Cardiac fibroblast (primary cell): Measurements from ENCODE around the gene TNFRSF17.
"Not testable (repeated sequence)": the region's sequence is repeated elsewhere in the genome, so short reads cannot be mapped to it uniquely, and the experiment has no call there.

Experiments
- DNase-seq, 2 donors: peaks; one replicate each; pipeline versions ENCODE4 v3.0.0 to v3.0.0-alpha.2; 2010; ENCODE audit warnings: low read depth in 2 of 2
- H3K4me3 ChIP-seq, 2 donors: replicated peaks in 1 of 2; 1 replicate in 1 of 2; 2 replicates in 1 of 2; pipeline ENCODE4 v1.5.1; 2011; ENCODE audit warnings: low read depth in 2 of 2, low read length in 2 of 2, mild to moderate bottlenecking in 2 of 2, moderate library complexity in 1 of 2
- TF ChIP-seq, protein P1 (sequence below): IDR thresholded peaks from one replicate; pipeline ENCODE4 v1.5.1; 2011; ENCODE audit warnings: low read depth, mild to moderate bottlenecking, low read length, inconsistent platforms

Gene TNFRSF17

DNA sequence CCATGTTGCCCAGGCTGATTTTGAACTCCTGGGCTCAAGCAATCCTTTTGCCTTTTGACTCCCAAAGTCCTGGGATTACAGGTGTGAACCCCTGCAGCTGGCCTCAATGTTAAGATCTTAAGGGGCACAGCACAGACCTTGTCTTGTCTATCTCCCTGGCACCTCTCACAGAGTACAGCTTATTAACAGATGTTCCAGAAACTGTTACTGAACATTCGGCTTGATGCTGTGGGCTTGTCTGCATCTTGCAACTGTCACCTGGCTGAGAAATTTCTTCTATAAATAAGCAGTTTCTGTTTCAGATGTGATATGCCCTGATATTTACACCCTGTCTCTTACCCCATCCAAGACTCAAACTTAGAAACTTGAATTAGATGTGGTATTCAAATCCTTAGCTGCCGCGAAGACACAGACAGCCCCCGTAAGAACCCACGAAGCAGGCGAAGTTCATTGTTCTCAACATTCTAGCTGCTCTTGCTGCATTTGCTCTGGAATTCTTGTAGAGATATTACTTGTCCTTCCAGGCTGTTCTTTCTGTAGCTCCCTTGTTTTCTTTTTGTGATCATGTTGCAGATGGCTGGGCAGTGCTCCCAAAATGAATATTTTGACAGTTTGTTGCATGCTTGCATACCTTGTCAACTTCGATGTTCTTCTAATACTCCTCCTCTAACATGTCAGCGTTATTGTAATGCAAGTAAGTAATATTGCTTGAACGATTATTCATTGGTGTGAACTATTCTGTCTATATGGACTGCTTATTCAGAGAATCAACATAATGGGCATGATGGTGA is at the start of gene TNFRSF17:
TSS of gene TNFRSF17 (plus strand) at position 450 of the 791 bp plus-strand sequence. CDS start at position 565, 115 bp downstream.
- H3K4me3 ChIP-seq, result no peak within 1 kb of the TSS
- TF ChIP-seq, protein P1, sequence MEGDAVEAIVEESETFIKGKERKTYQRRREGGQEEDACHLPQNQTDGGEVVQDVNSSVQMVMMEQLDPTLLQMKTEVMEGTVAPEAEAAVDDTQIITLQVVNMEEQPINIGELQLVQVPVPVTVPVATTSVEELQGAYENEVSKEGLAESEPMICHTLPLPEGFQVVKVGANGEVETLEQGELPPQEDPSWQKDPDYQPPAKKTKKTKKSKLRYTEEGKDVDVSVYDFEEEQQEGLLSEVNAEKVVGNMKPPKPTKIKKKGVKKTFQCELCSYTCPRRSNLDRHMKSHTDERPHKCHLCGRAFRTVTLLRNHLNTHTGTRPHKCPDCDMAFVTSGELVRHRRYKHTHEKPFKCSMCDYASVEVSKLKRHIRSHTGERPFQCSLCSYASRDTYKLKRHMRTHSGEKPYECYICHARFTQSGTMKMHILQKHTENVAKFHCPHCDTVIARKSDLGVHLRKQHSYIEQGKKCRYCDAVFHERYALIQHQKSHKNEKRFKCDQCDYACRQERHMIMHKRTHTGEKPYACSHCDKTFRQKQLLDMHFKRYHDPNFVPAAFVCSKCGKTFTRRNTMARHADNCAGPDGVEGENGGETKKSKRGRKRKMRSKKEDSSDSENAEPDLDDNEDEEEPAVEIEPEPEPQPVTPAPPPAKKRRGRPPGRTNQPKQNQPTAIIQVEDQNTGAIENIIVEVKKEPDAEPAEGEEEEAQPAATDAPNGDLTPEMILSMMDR, result no peak
- no peak for DNase-seq

DNA sequence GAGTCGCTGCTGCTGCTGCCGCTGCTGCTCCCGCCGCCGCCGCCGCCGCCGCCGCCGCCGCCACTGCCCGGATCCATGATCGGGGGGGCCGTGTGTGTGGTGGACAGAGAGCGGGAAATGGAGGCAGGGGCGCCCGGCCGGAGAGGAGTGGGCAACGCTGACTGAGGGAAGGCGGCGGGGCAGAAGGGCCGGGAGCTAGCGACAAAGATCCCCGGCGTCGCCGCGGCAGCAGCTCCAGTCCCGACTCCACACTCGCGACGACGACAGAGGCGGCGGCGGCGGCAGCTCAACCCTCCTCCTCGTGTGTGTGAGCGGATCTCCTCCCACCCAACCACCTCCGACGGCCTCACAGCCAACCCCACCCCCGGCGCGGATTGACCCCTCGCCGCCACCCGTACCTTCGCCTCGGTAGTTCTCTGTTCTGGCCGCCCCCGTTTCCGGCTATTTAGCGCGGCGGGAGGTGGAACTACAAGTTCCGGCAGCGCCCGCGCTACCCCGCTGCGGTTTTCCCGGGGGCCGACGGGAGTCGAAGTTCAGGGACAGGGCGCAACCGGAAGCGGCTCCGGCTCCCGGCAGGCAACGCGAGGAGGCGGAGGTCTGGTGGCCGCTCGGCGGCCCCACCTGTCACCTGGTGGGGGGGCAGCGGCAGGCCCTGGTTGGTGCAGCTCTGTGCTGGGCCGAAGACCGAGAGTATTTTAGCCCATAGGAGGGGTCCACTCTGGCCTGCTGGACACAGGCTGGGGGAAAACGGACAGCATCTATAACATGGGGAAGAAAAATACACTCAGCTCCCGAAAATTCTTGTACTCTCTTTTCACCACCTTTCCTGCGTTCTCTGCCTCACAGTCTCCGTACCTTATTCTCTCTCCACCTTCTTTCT is 49.1 kb upstream of the TNFRSF17 start, which contains the start of gene GSPT1:
TSS of gene GSPT1 (minus strand) at position 313 of the 880 bp plus-strand sequence. CDS start at position 77, 236 bp downstream.
- peak; percentile 98 to 99 for DNase-seq
- peak within 1 kb of the TSS; percentile 72 to 90 for H3K4me3 ChIP-seq
- TF ChIP-seq, protein P1, result no peak

DNA sequence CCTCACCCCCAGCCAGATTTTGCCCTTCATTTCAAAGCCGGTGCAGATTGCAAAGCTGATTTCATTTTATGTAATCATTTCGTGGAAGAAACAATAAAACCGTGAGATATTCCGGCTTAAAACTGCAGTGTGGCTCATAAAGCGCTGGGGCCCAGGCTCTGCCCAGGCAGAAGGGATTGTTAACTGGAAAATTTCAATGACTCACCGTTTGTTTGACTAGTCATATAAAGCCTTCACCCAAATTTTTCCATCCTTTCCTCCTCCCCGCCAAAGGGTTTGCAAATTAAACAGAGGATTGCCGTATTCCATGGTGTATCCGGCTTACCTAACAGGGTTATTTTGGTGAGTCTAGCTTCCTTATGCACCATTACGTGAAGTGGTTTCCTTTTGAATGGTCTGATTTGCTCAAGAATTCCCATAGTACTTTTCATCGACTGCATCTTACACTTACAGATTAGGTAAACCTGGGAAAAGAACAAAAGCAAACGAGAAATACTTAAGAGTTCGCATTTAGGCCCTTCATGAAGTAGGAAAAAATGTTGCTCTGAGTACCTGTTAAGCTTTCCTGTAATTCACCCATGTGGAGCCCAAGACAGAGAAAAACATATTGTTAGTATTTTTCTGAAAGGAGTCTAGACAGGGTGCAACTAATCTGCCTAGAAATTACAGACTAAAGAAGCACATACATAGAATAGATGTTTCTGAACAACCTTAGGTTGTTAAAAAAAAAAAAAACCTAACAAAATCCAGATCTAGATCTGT is 48.3 kb upstream of the TNFRSF17 start:
- peak overlapping the region; percentile 60 to 90 for H3K4me3 ChIP-seq
- DNase-seq, result peak in 1 of 2 donors; percentile 50
- TF ChIP-seq, protein P1, result no peak

DNA sequence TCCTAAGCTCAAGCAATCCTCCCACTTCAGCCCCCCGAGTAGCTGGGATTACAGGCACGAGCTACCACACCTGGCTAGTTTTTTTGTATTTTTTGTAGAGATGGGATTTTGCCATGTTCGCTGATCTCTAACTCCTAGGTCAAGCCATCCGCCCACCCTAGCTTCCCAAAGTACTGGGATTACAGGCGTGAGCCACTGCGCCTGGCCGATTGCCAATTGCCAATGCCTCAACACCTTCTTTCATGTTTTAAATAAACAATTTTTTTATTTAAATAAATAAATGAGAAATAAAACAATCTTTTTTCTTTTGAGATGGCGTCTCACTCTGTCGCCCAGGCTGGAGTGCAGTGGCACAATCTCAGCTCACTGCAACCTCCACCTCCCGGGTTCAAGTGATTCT is 41.0 kb upstream of the TNFRSF17 start:
- DNase-seq, H3K4me3 ChIP-seq: not testable (repeated sequence)

DNA sequence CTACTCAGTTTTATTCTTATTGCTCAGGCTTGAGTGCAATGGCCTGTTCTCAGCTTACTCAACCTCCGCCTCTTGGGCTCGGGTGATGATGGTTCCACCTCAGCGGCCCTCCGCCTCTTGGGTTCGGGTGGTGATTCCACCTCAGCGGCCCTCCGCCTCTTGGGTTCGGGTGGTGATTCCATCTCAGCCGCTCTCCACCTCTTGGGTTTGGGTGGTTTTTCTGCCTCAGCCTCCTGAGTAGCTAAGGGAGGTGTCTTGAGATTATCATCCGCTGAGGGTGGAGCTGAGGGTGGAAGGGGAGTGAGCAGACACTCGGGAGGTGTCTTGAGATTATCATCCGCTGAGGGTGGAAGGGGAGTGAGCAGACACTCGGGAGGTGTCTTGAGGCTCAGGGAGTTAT is 37.7 kb upstream of the TNFRSF17 start:
- not testable (repeated sequence) for H3K4me3 ChIP-seq, DNase-seq

DNA sequence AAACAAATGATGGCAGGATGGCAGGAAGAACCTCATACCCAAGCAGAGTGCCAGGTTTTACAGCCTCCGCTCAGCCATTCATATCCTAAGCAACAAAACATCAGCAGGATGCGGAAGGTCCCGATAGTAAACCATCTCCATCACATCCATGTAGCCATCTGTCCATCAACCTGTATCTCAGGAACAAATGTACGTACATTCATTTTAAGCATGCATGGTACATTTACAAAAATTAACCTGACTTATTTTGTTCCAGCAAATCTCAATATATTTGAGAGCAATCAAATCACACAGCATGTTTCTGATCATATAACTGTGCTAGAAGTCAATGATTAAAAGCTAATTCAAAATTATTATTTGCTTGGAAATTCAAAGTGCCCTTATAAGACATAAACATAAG is 23.1 kb upstream of the TNFRSF17 start, which contains the start of gene NPIPB2:
TSS of gene NPIPB2 (minus strand) at position 101 of the 400 bp plus-strand sequence. CDS start at position 101, 0 bp downstream.
- H3K4me3 ChIP-seq, DNase-seq: not testable (repeated sequence)

DNA sequence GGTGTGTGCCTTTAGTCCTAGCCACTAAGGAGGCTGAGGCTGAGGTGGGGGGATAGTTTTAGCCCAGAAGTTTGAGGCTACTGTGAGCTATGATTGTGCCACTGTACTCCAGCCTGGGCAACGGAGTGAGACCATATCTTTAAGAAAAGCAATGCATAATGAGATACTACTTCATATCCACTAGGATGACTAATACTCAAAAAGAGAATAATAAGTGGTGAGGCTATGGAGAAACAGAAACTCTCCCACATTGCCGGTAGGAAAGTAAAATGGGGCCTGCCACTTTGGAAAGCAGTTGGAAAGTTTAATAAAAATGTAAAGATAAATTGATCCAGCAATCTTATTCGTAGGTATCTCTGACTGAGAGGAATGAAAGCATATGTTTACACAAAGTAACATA is 18.6 kb upstream of the TNFRSF17 start:
- no peak overlapping the region for H3K4me3 ChIP-seq
- peak in 1 of 2 donors; percentile 29 for DNase-seq
- TF ChIP-seq, protein P1, result no peak
